HepG2 (cell line): Measurements from ENCODE around the gene NYNRIN. TPM values are rescaled to one million over a fixed set of nuclear protein-coding genes. Genes with fewer than 3 reads are reported as not detected.

Source experiments
- ARID2 ChIP-seq: sonication (generic); formaldehyde crosslinking; IDR thresholded peaks from 2 replicates; pipeline ENCODE4 v1.8.1; 2022; ENCODE audit warnings: mild to moderate bottlenecking, missing genetic modification reagents, borderline replicate concordance
- ETS1 ChIP-seq: sonication (generic); formaldehyde crosslinking; IDR thresholded peaks from 2 replicates; pipeline ENCODE4 v1.4.0; 2020; ENCODE audit warnings: missing genetic modification reagents
- HHEX ChIP-seq: IDR thresholded peaks from 2 replicates; pipeline ENCODE4 v1.6.1; 2016; ENCODE audit warnings: control low read depth
- HMGXB3 ChIP-seq: sonication (generic); formaldehyde crosslinking; IDR thresholded peaks from 2 replicates; pipeline ENCODE4 v1.4.0; 2020; ENCODE audit warnings: missing genetic modification reagents, borderline replicate concordance
- HMGXB4 ChIP-seq, 2 experiments: sonication (generic) in 1 of 2; formaldehyde crosslinking in 1 of 2; IDR thresholded peaks; 2 replicates each; pipeline versions ENCODE4 v1.4.0 to v1.6.1; 2018 to 2020; ENCODE audit warnings: missing genetic modification reagents in 2 of 2, borderline replicate concordance in 1 of 2, low read depth in 1 of 2, mild to moderate bottlenecking in 1 of 2, missing biosample characterization in 1 of 2
- KAT2B ChIP-seq: fragments of 150-350 bp; IDR thresholded peaks from 2 replicates; pipeline ENCODE4 v1.6.1; 2014; ENCODE audit warnings: low read depth, low read length, borderline replicate concordance
- NR0B2 ChIP-seq: sonication (generic); formaldehyde crosslinking; IDR thresholded peaks from 2 replicates; pipeline ENCODE4 v1.4.0; 2020; ENCODE audit warnings: mild to moderate bottlenecking, missing genetic modification reagents
- NR3C1 ChIP-seq: sonication (generic); formaldehyde crosslinking; IDR thresholded peaks from 2 replicates; pipeline ENCODE4 v1.4.0; 2020; ENCODE audit warnings: missing genetic modification reagents
- RBM39 ChIP-seq: fragments of 200-400 bp; formaldehyde crosslinking; IDR thresholded peaks from one replicate; pipeline ENCODE4 v1.6.1; 2018; ENCODE audit warnings: antibody characterized with exemption, mild to moderate bottlenecking, low read depth, low read length; ENCODE audit not compliant: poor library complexity, severe bottlenecking
- TERF1 ChIP-seq: sonication (generic); formaldehyde crosslinking; IDR thresholded peaks from 2 replicates; pipeline ENCODE4 v1.8.0; 2022; ENCODE audit warnings: mild to moderate bottlenecking, missing genetic modification reagents, moderate library complexity
- ZC3H4 ChIP-seq: sonication (generic); formaldehyde crosslinking; IDR thresholded peaks from 2 replicates; pipeline ENCODE4 v1.4.0; 2020; ENCODE audit warnings: missing genetic modification reagents, borderline replicate concordance
- ZNF280B ChIP-seq: sonication (generic); formaldehyde crosslinking; IDR thresholded peaks from 2 replicates; pipeline ENCODE4 v1.5.0; 2020; ENCODE audit warnings: missing genetic modification reagents, mild to moderate bottlenecking, borderline replicate concordance
- ZNF530 ChIP-seq: sonication (generic); formaldehyde crosslinking; IDR thresholded peaks from 2 replicates; pipeline ENCODE4 v1.5.0; 2020; ENCODE audit warnings: low read depth, mild to moderate bottlenecking, missing genetic modification reagents
- ZNF740 ChIP-seq: sonication (generic); formaldehyde crosslinking; IDR thresholded peaks from 2 replicates; pipeline ENCODE4 v1.4.0; 2020; ENCODE audit warnings: missing genetic modification reagents
- ZNF761 ChIP-seq: sonication (generic); formaldehyde crosslinking; conservative IDR thresholded peaks from 2 replicates; pipeline ENCODE4 v1.4.0; 2020; ENCODE audit warnings: mild to moderate bottlenecking, missing genetic modification reagents
- polyA plus RNA-seq, 8 experiments: library from polyadenylated mRNA; depleted of rRNA in 3 of 8; stranded (reverse) in 7 of 8; unstranded in 1 of 8; fragments of >200 nt; fragmentation: Illumina TruSeq in 4 of 8; extraction: Trizol in 4 of 8; gene quantifications; 2 replicates each; pipeline versions ENCODE4 v1.2.1 to v1.2.3, GENCODE V29; 2011 to 2016; ENCODE audit warnings: low read depth in 4 of 8, missing spikeins in 1 of 8, mixed read lengths in 1 of 8; ENCODE audit not compliant: insufficient read depth in 1 of 8
- total RNA-seq, 5 experiments: library from RNA; depleted of rRNA; stranded (reverse); fragments of >200 nt; fragmentation: Illumina TruSeq; extraction: Trizol; gene quantifications; 2 replicates each; pipeline ENCODE4 v1.2.3, GENCODE V29; 2016; ENCODE audit warnings: low read depth in 1 of 5

NYNRIN gene
- total and polyA plus RNA-seq, 2 of the 13 experiments (the other 11 are each of a cell fraction or from before 2014, with no cell fraction given), result 0.63 to 1.1 TPM

- TF ChIP-seq HMGXB4 (CRISPR knock-in tag; IDR thresholded peaks at IDR 0.05; ENCODE audit: borderline replicate concordance in 1 of 2, low read depth in 1 of 2), result peak in 1 of 2 experiments; percentile 55; a peak in 1 of 4 replicates
- TF ChIP-seq RBM39, result no peak
- TF ChIP-seq ZC3H4 (CRISPR knock-in tag), result no peak
- TF ChIP-seq ETS1 (CRISPR knock-in tag), result no peak
- no peak for TF ChIP-seq TERF1 (CRISPR knock-in tag)
- 0 out of 2 replicates have a peak, but pooled peaks have one; percentile 60 for TF ChIP-seq ZNF280B (CRISPR knock-in tag)
- no peak for TF ChIP-seq ZNF740 (CRISPR knock-in tag)
- TF ChIP-seq HMGXB3 (CRISPR knock-in tag), result no peak
- TF ChIP-seq ZNF530 (CRISPR knock-in tag), result 0 out of 2 replicates have a peak, but pooled peaks have one; percentile 37
- TF ChIP-seq NR0B2 (CRISPR knock-in tag), result no peak
- TF ChIP-seq ARID2 (CRISPR knock-in tag), result no peak
- TF ChIP-seq NR3C1 (CRISPR knock-in tag), result no peak
- TF ChIP-seq ZNF761 (CRISPR knock-in tag), result no peak
- 0 out of 2 replicates have a peak, but pooled peaks have one; percentile 31 for TF ChIP-seq HHEX (CRISPR knock-in tag)
- no peak for TF ChIP-seq KAT2B
Measured at GRCh38 chr14:24411443-24412389, 12.9 kb downstream of the NYNRIN start (continued).
